Neuron (in vitro differentiated cells): ENCODE data around the gene ZNF81.
"Not testable (repeated sequence)": the region's sequence is repeated elsewhere in the genome, so short reads cannot be mapped to it uniquely, and the experiment has no call there.

Experiments
- H2AFZ ChIP-seq: one replicate; pipeline ENCODE4 v1.6.1; 2013; ENCODE audit warnings: low read depth, mild to moderate bottlenecking, inconsistent platforms, low read length, moderate library complexity
- H3K27me3 ChIP-seq: one replicate; pipeline ENCODE4 v1.6.1; 2013; ENCODE audit warnings: low read length; ENCODE audit not compliant: insufficient read depth
- H3K36me3 ChIP-seq: one replicate; pipeline ENCODE4 v1.6.1; 2013; ENCODE audit warnings: low read length; ENCODE audit not compliant: insufficient read depth
- H3K4me1 ChIP-seq: one replicate; pipeline ENCODE4 v1.6.1; 2013; ENCODE audit warnings: low read length; ENCODE audit not compliant: insufficient read depth
- H3K4me3 ChIP-seq: 2 replicates; pipeline ENCODE4 v1.5.1; 2013; ENCODE audit warnings: mild to moderate bottlenecking, low read length, moderate library complexity
- H3K9me3 ChIP-seq: one replicate; pipeline ENCODE4 v1.6.1; 2013; ENCODE audit warnings: low read length

Gene ZNF81

GRCh38 chrX:47815901-47816845, 20.5 kb upstream of the ZNF81 start:
- Histone ChIP-seq H2AFZ (no peak overlapping the region), H3K9me3 (peaks cover 3% of the 10 kb centered on the region), H3K27me3 (no peaks in the 10 kb centered on the region), H3K4me3 (no peak overlapping the region), H3K4me1 (no peaks in the 10 kb centered on the region), H3K36me3 (no peaks in the 10 kb centered on the region)

GRCh38 chrX:47817421-47817820, 19.3 kb upstream of the ZNF81 start:
- no peaks in the 10 kb centered on the region for H3K27me3 ChIP-seq
- H3K9me3 ChIP-seq: peaks cover 3% of the 10 kb centered on the region
- no peaks in the 10 kb centered on the region for H3K4me1 ChIP-seq
- H3K4me3 ChIP-seq: no peak overlapping the region
- no peak overlapping the region for H2AFZ ChIP-seq
- no peaks in the 10 kb centered on the region for H3K36me3 ChIP-seq

- no peaks in the 10 kb centered on the region for H3K36me3 ChIP-seq
- H3K4me3 ChIP-seq: no peak overlapping the region
- H3K9me3 ChIP-seq: peaks cover 3% of the 10 kb centered on the region
Measured at GRCh38 chrX:47817897-47818296, 18.8 kb upstream of the ZNF81 start.

DNA sequence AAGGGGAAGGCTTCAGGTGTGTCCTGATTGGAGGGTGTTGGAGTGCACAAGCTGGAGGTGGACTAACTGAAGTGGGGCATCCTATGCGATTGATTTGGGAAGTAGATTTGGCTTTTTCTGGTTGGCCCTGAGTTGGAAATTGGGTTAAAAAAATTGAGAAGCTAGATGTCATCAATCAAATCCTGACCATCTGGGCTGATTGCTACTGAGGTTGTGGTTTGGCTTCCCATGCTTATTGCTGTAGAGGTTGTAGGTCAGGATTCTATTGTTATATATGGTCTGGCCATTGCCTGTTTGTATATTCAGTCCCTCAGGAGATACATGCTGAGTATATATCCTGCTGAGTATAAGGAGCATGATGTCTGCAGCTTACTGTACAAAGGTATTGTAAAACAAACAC, 7.7 kb upstream of the ZNF81 start:
- Histone ChIP-seq H3K4me1 (no peaks in the 10 kb centered on the region), H2AFZ (no peak overlapping the region), H3K27me3 (no peaks in the 10 kb centered on the region), H3K4me3 (no peak overlapping the region), H3K36me3 (no peaks in the 10 kb centered on the region), H3K9me3 (no peaks in the 10 kb centered on the region)

More at GRCh38 chrX:47817897-47818296, 18.8 kb upstream of the ZNF81 start:
- H3K27me3 ChIP-seq: no peaks in the 10 kb centered on the region
- no peak overlapping the region for H2AFZ ChIP-seq
- no peaks in the 10 kb centered on the region for H3K4me1 ChIP-seq

GRCh38 chrX:47831788-47832187, 4.9 kb upstream of the ZNF81 start:
- no peaks in the 10 kb centered on the region for H3K9me3 ChIP-seq
- H2AFZ ChIP-seq: no peak overlapping the region
- no peak overlapping the region for H3K4me3 ChIP-seq
- no peaks in the 10 kb centered on the region for H3K36me3 ChIP-seq
- H3K4me1 ChIP-seq: no peaks in the 10 kb centered on the region
- H3K27me3 ChIP-seq: no peaks in the 10 kb centered on the region

GRCh38 chrX:47838361-47838760, 1.7 kb downstream of the ZNF81 start:
- Histone ChIP-seq H3K27me3 (no peaks in the 10 kb centered on the region), H3K36me3 (peaks cover 2% of the 10 kb centered on the region), H3K9me3 (no peaks in the 10 kb centered on the region), H3K4me1 (no peaks in the 10 kb centered on the region), H2AFZ (no peak overlapping the region), H3K4me3 (no peak overlapping the region)

DNA sequence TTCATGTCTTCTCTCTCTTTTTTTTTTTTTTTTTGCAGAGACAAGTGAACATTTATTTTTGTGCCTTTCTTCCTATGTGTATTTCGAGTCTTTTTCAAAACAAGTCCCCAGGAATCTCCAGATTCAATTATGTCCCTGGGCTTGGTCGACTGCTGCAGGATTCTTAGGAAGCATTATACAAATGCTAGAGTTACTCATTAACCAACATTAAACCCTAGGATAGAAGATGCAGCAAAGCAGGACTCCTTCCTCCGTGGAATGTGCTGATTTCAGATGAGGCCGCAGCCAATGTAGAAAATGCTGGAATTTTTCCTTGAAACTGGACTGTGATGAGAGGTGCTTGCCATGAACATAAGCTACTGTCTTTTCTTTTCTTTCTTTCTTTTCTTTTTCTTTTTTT, 3.4 kb downstream of the ZNF81 start:
- H2AFZ ChIP-seq: no peak overlapping the region
- H3K4me1 ChIP-seq: no peaks in the 10 kb centered on the region
- no peaks in the 10 kb centered on the region for H3K27me3 ChIP-seq
- no peaks in the 10 kb centered on the region for H3K9me3 ChIP-seq
- H3K4me3 ChIP-seq: no peak overlapping the region
- H3K36me3 ChIP-seq: peaks cover 2% of the 10 kb centered on the region

DNA sequence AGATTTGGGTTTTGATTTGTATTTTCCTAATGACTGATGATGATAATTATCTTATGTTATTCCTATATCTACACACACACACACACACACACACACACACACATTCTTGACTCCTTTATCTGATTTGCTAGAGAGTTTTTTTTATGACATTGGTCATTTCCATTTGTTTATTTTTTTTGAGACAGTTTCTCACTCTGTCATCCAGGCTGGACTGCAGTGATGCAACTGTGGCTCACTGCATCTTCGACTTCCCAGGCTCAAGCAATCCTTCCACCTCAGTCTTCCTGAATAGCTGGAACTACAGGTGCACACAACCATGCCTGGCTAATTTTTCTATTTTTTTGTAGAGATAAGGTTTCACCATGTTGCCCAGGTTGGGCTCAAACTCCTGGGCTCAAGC, 6.7 kb downstream of the ZNF81 start:
- Histone ChIP-seq H3K4me3 (no peak overlapping the region), H3K27me3 (no peaks in the 10 kb centered on the region), H3K4me1 (no peaks in the 10 kb centered on the region), H3K9me3 (no peaks in the 10 kb centered on the region), H3K36me3 (peaks cover 12% of the 10 kb centered on the region), H2AFZ (no peak overlapping the region)

DNA sequence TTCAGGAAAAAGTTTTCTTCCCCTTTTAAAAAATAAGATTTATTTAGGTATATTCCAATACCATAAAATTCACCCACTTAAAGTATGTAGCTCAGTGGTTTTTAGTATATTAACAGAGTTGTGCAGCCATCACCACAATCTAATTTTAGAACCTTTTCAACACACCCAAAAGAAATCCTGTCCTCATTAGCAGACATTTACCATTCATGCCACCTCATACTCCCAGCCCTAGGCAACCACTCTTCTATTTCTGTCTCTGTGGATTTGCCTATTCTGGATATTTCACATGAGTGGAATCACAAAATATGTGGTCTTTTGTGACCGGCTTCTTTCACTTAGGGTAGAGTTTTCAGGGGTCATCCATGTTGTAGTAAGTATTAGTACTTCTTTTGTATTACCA, 7.4 kb downstream of the ZNF81 start:
- Histone ChIP-seq H3K9me3 (no peaks in the 10 kb centered on the region), H2AFZ (no peak overlapping the region), H3K4me3 (no peak overlapping the region), H3K36me3 (peaks cover 18% of the 10 kb centered on the region), H3K27me3 (no peaks in the 10 kb centered on the region), H3K4me1 (no peaks in the 10 kb centered on the region)

- H2AFZ ChIP-seq: no peak overlapping the region
- H3K9me3 ChIP-seq: no peaks in the 10 kb centered on the region
- peaks cover 23% of the 10 kb centered on the region for H3K36me3 ChIP-seq
- H3K4me3 ChIP-seq: no peak overlapping the region
- H3K4me1 ChIP-seq: no peaks in the 10 kb centered on the region
- no peaks in the 10 kb centered on the region for H3K27me3 ChIP-seq
Measured at GRCh38 chrX:47846040-47846439, 9.3 kb downstream of the ZNF81 start.

DNA sequence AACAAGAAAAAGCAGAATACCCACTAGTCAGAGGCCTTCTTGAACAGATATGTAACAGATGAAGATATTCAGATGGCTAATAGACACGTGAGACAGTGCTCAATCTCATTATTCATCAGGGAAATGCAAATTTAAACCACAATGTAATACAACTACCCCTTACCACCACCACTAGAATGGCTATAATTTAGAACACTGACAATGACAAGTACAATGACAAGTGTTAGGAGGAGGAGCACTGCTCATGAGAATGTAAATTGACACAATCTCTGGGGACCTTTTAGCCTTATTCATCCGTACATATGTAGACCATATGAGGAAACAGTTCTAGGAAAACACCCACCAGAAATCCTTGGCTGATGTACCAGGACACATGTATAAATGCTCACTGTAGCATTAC, 13.1 kb downstream of the ZNF81 start:
- H3K4me3 ChIP-seq: no peak overlapping the region
- H3K4me1 ChIP-seq: no peaks in the 10 kb centered on the region
- no peaks in the 10 kb centered on the region for H3K27me3 ChIP-seq
- no peak overlapping the region for H2AFZ ChIP-seq
- no peaks in the 10 kb centered on the region for H3K9me3 ChIP-seq
- H3K36me3 ChIP-seq: peaks cover 23% of the 10 kb centered on the region

GRCh38 chrX:47850389-47850788, 13.7 kb downstream of the ZNF81 start:
- not testable (repeated sequence) for H2AFZ ChIP-seq, H3K4me3 ChIP-seq, H3K4me1 ChIP-seq, H3K9me3 ChIP-seq, H3K27me3 ChIP-seq
- H3K36me3 ChIP-seq: peaks cover 23% of the 10 kb centered on the region

DNA sequence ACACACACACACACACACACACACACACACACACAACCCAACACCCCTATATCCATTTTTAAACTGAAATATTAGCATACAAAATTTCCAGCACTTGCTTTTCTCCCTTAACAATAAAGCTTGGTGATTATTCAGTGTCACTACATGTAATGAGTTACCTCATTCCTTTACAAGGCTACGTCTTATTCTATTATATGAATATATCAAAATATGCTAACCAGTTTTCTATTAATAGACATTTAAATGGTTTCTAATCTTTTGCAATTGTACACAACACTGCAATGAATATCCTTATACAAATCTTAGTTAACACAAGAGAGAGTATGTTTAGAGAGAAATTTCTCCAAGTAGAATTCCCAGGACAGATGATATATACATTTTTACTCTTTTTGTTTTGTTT, 14.2 kb downstream of the ZNF81 start:
- H3K4me3 ChIP-seq: no peak overlapping the region
- H3K9me3 ChIP-seq: no peaks in the 10 kb centered on the region
- H3K36me3 ChIP-seq: peaks cover 23% of the 10 kb centered on the region
- no peak overlapping the region for H2AFZ ChIP-seq
- no peaks in the 10 kb centered on the region for H3K27me3 ChIP-seq
- H3K4me1 ChIP-seq: no peaks in the 10 kb centered on the region

- no peaks in the 10 kb centered on the region for H3K9me3 ChIP-seq
- H3K4me1 ChIP-seq: no peaks in the 10 kb centered on the region
- H2AFZ ChIP-seq: no peak overlapping the region
- peaks cover 8% of the 10 kb centered on the region for H3K36me3 ChIP-seq
- H3K4me3 ChIP-seq: no peak overlapping the region
- H3K27me3 ChIP-seq: no peaks in the 10 kb centered on the region
Measured at GRCh38 chrX:47854474-47854873, 17.8 kb downstream of the ZNF81 start.
